CD4-positive, alpha-beta T cell (primary cell): Measurements from ENCODE around the gene NAIF1. TPM values are rescaled to one million over a fixed set of nuclear protein-coding genes. Genes with fewer than 3 reads are reported as not detected.
"Not testable (repeated sequence)": the region's sequence is repeated elsewhere in the genome, so short reads cannot be mapped to it uniquely, and the experiment has no call there.

ENCODE experiments used
- ATAC-seq: fragments of 200-7000 bp; cut with Tn5 transposase; one replicate; pipeline ENCODE4 v1.10.0; 2022; ENCODE audit warnings: mild to moderate bottlenecking; ENCODE audit not compliant: poor library complexity
- CTCF ChIA-PET: fragments of 350-600 bp; sonication (Branson Sonifier 250); formaldehyde crosslinking; loops from one replicate; lab custom pipeline; 2021; ENCODE audit warnings: antibody characterized with exemption, inconsistent platforms; lab: Charles Lee
- POLR2A ChIA-PET: fragments of 350-600 bp; sonication (Branson Sonifier 250); formaldehyde crosslinking; loops from one replicate; lab custom pipeline; 2021; ENCODE audit warnings: antibody characterized with exemption, inconsistent platforms; lab: Charles Lee
- DNase-seq, 14 experiments: peaks; one replicate each; pipeline ENCODE4 v3.0.0-alpha.2; 2013 to 2020; ENCODE audit warnings: mixed read lengths in 2 of 14
- H3K27ac ChIP-seq, 2 donors: one replicate each; pipeline versions ENCODE4 v1.5.1 to v1.7.0; 2013; ENCODE audit warnings: low read length in 2 of 2, low read depth in 1 of 2, mild to moderate bottlenecking in 1 of 2
- H3K27me3 ChIP-seq, 2 experiments: 1 replicate in 1 of 2; 2 replicates in 1 of 2; pipeline versions ENCODE4 v1.6.1 to v1.7.0; 2013; ENCODE audit warnings: low read length in 2 of 2, control low read depth in 1 of 2, mild to moderate bottlenecking in 1 of 2, moderate library complexity in 1 of 2; ENCODE audit not compliant: insufficient read depth in 2 of 2, control insufficient read depth in 1 of 2
- H3K36me3 ChIP-seq: one replicate; pipeline ENCODE4 v1.6.1; 2013; ENCODE audit warnings: low read length, control low read depth; ENCODE audit not compliant: insufficient read depth
- H3K4me1 ChIP-seq: one replicate; pipeline ENCODE4 v1.6.1; 2013; ENCODE audit warnings: low read length, control low read depth; ENCODE audit not compliant: insufficient read depth
- H3K4me3 ChIP-seq: one replicate; pipeline ENCODE4 v1.5.1; 2013; ENCODE audit warnings: mild to moderate bottlenecking, low read length, moderate library complexity
- H3K9me3 ChIP-seq, 2 experiments: 1 replicate in 1 of 2; 2 replicates in 1 of 2; pipeline versions ENCODE4 v1.6.1 to v1.7.0; 2013; ENCODE audit warnings: low read length in 2 of 2, mild to moderate bottlenecking in 2 of 2, control low read depth in 1 of 2, moderate library complexity in 1 of 2; ENCODE audit not compliant: control insufficient read depth in 1 of 2, insufficient read depth in 1 of 2
- H3K27ac Mint-ChIP-seq: one replicate; pipeline ENCODE4 v1.8.0; 2020; ENCODE audit warnings: mixed read lengths
- H3K27me3 Mint-ChIP-seq: one replicate; pipeline ENCODE4 v1.8.0; 2021; ENCODE audit warnings: mixed read lengths
- H3K36me3 Mint-ChIP-seq: one replicate; pipeline ENCODE4 v1.8.0; 2021; ENCODE audit warnings: low read depth, mixed read lengths
- H3K4me1 Mint-ChIP-seq: one replicate; pipeline ENCODE4 v1.8.0; 2021; ENCODE audit warnings: low read depth, mixed read lengths
- H3K4me3 Mint-ChIP-seq: one replicate; pipeline ENCODE4 v1.8.0; 2020; ENCODE audit warnings: mild to moderate bottlenecking, mixed read lengths
- H3K9me3 Mint-ChIP-seq: one replicate; pipeline ENCODE4 v1.8.0; 2020; ENCODE audit warnings: mixed read lengths
- CTCF ChIP-seq: fragments of 200-600 bp; IDR thresholded peaks from one replicate; pipeline ENCODE4 v1.8.0; 2022; ENCODE audit warnings: antibody characterized with exemption, mild to moderate bottlenecking
- intact Hi-C, 2 experiments: fragments of 100-400 bp; cut with DNase I in 1 of 2; cut with micrococcal nuclease in 1 of 2; formaldehyde crosslinking; loops; one replicate each; pipeline versions ENCODE4 v1.15.1 to v1.9.0; 2023 to 2025; cut with DNase I, micrococcal nuclease
- total RNA-seq, 174 experiments: library from RNA in 2 of 174; stranded (reverse) in 2 of 174; gene quantifications; one replicate each; pipeline ENCODE4 v1.2.3 and lab custom pipeline; 2021 to 2026

Gene NAIF1
- total RNA-seq, 2 experiments from 2014 or later: 11.5 to 16.8 TPM

GRCh38 chr9:128073253-128073886 is 6.2 kb upstream of the NAIF1 start:
- ChIA-PET POLR2A (interaction anchor here (0.8 to 4.2 kb wide), 20 partner anchors 9 to 623 kb away, joined by 3 to 35 read pairs (median 4); partner anchors contain the start of genes LRSAM1 and RPL12), CTCF (interaction anchor here (1.7 kb wide), 2 partner anchors 9 to 130 kb away, joined by 6 to 8 read pairs; no protein-coding TSS in a partner anchor)
- peak overlapping the region; percentile 65 to 71 for H3K27ac ChIP-seq
- ATAC-seq (no peak), DNase-seq (no peak)
- H3K9me3 ChIP-seq: no peaks in the 10 kb centered on the region
- H3K4me3 ChIP-seq: no peak overlapping the region
- peaks cover 87% of the 10 kb centered on the region for H3K4me1 ChIP-seq
- peaks cover 4% of the 10 kb centered on the region for H3K36me3 ChIP-seq
- no peaks in the 10 kb centered on the region for H3K27me3 Mint-ChIP-seq
- peaks cover 15% of the 10 kb centered on the region for H3K36me3 Mint-ChIP-seq
- peak overlapping the region; percentile 22 for H3K4me3 Mint-ChIP-seq
- H3K4me1 Mint-ChIP-seq: peaks cover 52% of the 10 kb centered on the region
- H3K27ac Mint-ChIP-seq: peak overlapping the region; percentile 88
- no peaks in the 10 kb centered on the region for H3K9me3 Mint-ChIP-seq
- no peak for TF ChIP-seq CTCF
- intact Hi-C loops: no loop called here
- no peaks in the 10 kb centered on the region for H3K27me3 ChIP-seq

GRCh38 chr9:128072144-128073021 is 5.3 kb upstream of the NAIF1 start:
- Histone ChIP-seq H3K9me3 (no peaks in the 10 kb centered on the region), H3K27me3 (no peaks in the 10 kb centered on the region), H3K4me1 (peaks cover 80% of the 10 kb centered on the region), H3K4me3 (peak overlapping the region; percentile 52), H3K27ac (peak overlapping the region; percentile 65 to 71), H3K36me3 (peaks cover 4% of the 10 kb centered on the region)
- peaks cover 43% of the 10 kb centered on the region for H3K4me1 Mint-ChIP-seq
- H3K9me3 Mint-ChIP-seq: no peaks in the 10 kb centered on the region
- ChIA-PET POLR2A (interaction anchor here (0.6 to 4.2 kb wide), 31 partner anchors 8 to 622 kb away, joined by 3 to 35 read pairs (median 4); partner anchors contain the start of genes EEIG1, LRSAM1 and RPL12), CTCF (interaction anchor here (0.6 to 1.7 kb wide), 6 partner anchors 10 to 137 kb away, joined by 3 to 8 read pairs (median 5); no protein-coding TSS in a partner anchor)
- peak overlapping the region; percentile 88 for H3K27ac Mint-ChIP-seq
- peaks cover 11% of the 10 kb centered on the region for H3K36me3 Mint-ChIP-seq
- no peaks in the 10 kb centered on the region for H3K27me3 Mint-ChIP-seq
- TF ChIP-seq CTCF: no peak
- intact Hi-C loops: loop anchor here in 1 of 2 experiments (1.0 kb wide), 1 partner anchor 12 kb away; no protein-coding TSS in a partner anchor
- H3K4me3 Mint-ChIP-seq: peak overlapping the region; percentile 88
- DNase-seq (peak in 10 of 14 experiments; percentile 19 to 83 (median 45)), ATAC-seq (no peak)

GRCh38 chr9:128071475-128071874 is 4.4 kb upstream of the NAIF1 start:
- H3K36me3 Mint-ChIP-seq, intact Hi-C loops, H3K27me3 ChIP-seq, ATAC-seq, H3K9me3 Mint-ChIP-seq, H3K27me3 Mint-ChIP-seq, DNase-seq, H3K36me3 ChIP-seq, H3K9me3 ChIP-seq: not testable (repeated sequence)
- Histone ChIP-seq H3K27ac (peak overlapping the region; percentile 65 to 71), H3K4me3 (peak overlapping the region; percentile 52), H3K4me1 (peaks cover 78% of the 10 kb centered on the region)
- peaks cover 36% of the 10 kb centered on the region for H3K4me1 Mint-ChIP-seq
- peak overlapping the region; percentile 88 for H3K4me3 Mint-ChIP-seq
- peak overlapping the region; percentile 88 for H3K27ac Mint-ChIP-seq
- POLR2A ChIA-PET: interaction anchor here (0.6 to 4.2 kb wide), 17 partner anchors 9 to 117 kb away, joined by 3 to 35 read pairs (median 6); partner anchors contain the start of gene EEIG1
- CTCF ChIA-PET: interaction anchor here (0.6 to 1.6 kb wide), 2 partner anchors 46 to 137 kb away, joined by 3 to 8 read pairs; no protein-coding TSS in a partner anchor
